MM.1S (cell line): ENCODE measurements around the gene GGNBP2.

ENCODE experiments used
- EZH2 ChIP-seq: fragments of 300-600 bp; sonication (generic); optimal IDR thresholded peaks from 2 replicates; pipeline ENCODE3; 2017; ENCODE audit warnings: low read depth, mild to moderate bottlenecking, antibody characterized with exemption, low read length, mixed read lengths
- EZH2phosphoT487 ChIP-seq: fragments of 300-600 bp; sonication (generic); IDR thresholded peaks from 2 replicates; pipeline ENCODE4 v1.6.1; 2018; ENCODE audit warnings: antibody characterized with exemption, low read length
- TF ChIP-seq, protein P1 (sequence below): fragments of 300-600 bp; sonication (generic); IDR thresholded peaks from 2 replicates; pipeline ENCODE4 v1.5.1; 2016; ENCODE audit warnings: antibody characterized with exemption, low read length, mixed read lengths

GRCh38 chr17:36546418-36547093 lies 1.8 kb downstream of the GGNBP2 start:
- TF ChIP-seq, protein P1, sequence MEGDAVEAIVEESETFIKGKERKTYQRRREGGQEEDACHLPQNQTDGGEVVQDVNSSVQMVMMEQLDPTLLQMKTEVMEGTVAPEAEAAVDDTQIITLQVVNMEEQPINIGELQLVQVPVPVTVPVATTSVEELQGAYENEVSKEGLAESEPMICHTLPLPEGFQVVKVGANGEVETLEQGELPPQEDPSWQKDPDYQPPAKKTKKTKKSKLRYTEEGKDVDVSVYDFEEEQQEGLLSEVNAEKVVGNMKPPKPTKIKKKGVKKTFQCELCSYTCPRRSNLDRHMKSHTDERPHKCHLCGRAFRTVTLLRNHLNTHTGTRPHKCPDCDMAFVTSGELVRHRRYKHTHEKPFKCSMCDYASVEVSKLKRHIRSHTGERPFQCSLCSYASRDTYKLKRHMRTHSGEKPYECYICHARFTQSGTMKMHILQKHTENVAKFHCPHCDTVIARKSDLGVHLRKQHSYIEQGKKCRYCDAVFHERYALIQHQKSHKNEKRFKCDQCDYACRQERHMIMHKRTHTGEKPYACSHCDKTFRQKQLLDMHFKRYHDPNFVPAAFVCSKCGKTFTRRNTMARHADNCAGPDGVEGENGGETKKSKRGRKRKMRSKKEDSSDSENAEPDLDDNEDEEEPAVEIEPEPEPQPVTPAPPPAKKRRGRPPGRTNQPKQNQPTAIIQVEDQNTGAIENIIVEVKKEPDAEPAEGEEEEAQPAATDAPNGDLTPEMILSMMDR: no peak
- TF ChIP-seq EZH2: no peak
- no peak for TF ChIP-seq EZH2phosphoT487
